Body of pancreas (tissue), 4 donors: ENCODE measurements around the gene BUB3. TPM values are rescaled to one million over a fixed set of nuclear protein-coding genes. Genes with fewer than 3 reads are reported as not detected.

Experiments used
- ATAC-seq: fragments of 150-250 bp; one replicate; pipeline ENCODE4 v1.9.1; 2016
- DNase-seq, 4 donors: peaks; one replicate each; pipeline ENCODE4 v3.0.0-alpha.2; 2019
- H3K27ac ChIP-seq, 4 donors: fragments of 200-600 bp; sonication (generic); 1 replicate in 3 of 4; 2 replicates in 1 of 4; pipeline versions ENCODE4 v1.5.1 to v1.6.1; 2016 to 2019; ENCODE audit warnings: mild to moderate bottlenecking in 1 of 4, mixed read lengths in 1 of 4, moderate library complexity in 1 of 4
- H3K27me3 ChIP-seq, 2 donors: fragments of 200-600 bp; sonication (generic); one replicate each; pipeline ENCODE4 v1.6.0; 2016; ENCODE audit warnings: mild to moderate bottlenecking in 1 of 2
- H3K36me3 ChIP-seq, 2 donors: fragments of 200-600 bp; sonication (generic); replicated peaks in 1 of 2; 2 replicates each; pipeline ENCODE4 v1.5.1; 2016; ENCODE audit warnings: low read depth in 2 of 2; ENCODE audit not compliant: insufficient read depth in 1 of 2
- H3K4me1 ChIP-seq: fragments of 200-600 bp; sonication (generic); one replicate; pipeline ENCODE4 v1.6.0; 2016
- H3K4me3 ChIP-seq, 2 donors: fragments of 200-600 bp; sonication (generic); 1 replicate in 1 of 2; 2 replicates in 1 of 2; pipeline ENCODE4 v1.5.1; 2016 to 2019
- H3K9me3 ChIP-seq, 3 donors: fragments of 200-600 bp; sonication (generic); 1 replicate in 2 of 3; 2 replicates in 1 of 3; pipeline ENCODE4 v1.5.1; 2016
- POLR2A ChIP-seq, 3 donors: fragments of 450-650 bp; IDR thresholded peaks; one replicate each; pipeline ENCODE4 v1.6.1; 2016; ENCODE audit warnings: antibody characterized with exemption in 3 of 3, mild to moderate bottlenecking in 2 of 3
- WGBS, 2 donors: methylation state at CpG; one replicate each; pipeline ENCODE4 v1.1.5; 2017; 5-methylcytosine and 5-hydroxymethylcytosine counted together
- intact Hi-C: fragments of 100-400 bp; cut with DNase I; formaldehyde crosslinking; loops from one replicate; pipeline ENCODE4 v1.15.1; 2023
- total RNA-seq, 2 donors: library from RNA; depleted of rRNA; stranded (reverse); fragments of >200 nt; gene quantifications; one replicate each; pipeline ENCODE4 v1.1.0, GENCODE V29; 2016
- TF ChIP-seq, protein P1 (sequence below), 7 experiments: fragments of 450-650 bp in 4 of 7; fragments of 200-600 bp in 3 of 7; sonication (generic) in 3 of 7; IDR thresholded peaks; one replicate each; pipeline ENCODE4 v1.5.1; 2016 to 2019; ENCODE audit warnings: antibody characterized with exemption in 7 of 7

BUB3 gene
- total RNA-seq, 2 donors from 2014 or later: 39.4 to 51.1 TPM

DNA sequence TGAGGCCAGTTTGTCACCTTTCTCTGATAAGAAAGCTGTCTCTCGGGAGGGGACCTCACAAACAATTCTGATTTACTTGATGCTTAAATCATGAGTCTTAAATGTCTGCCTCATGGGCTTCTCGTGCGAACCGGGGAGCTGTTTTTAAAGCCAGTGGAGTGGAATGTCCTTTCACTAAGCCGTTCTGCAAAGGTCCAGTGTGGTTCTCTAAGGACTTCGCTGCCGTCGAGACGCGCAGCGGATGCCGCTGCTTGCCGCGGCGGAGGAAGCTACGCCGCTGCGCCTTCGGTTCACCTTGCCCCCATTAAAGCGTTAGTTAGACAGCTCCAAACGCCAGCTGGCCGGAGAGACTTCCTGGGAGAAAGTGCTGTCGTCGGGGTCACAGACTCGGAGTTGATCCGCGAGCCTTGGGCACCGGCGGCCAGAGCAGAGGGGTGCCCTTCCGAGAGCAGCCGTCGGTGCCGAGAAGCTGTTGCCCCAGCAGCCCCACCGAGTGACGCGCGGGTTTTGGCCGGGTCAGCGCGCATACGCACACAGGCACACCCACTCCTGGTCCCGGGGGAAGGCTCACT, 19.8 kb upstream of the BUB3 start:
- no peak for TF ChIP-seq POLR2A (IDR thresholded peaks at IDR 0.05)
- TF ChIP-seq, protein P1, sequence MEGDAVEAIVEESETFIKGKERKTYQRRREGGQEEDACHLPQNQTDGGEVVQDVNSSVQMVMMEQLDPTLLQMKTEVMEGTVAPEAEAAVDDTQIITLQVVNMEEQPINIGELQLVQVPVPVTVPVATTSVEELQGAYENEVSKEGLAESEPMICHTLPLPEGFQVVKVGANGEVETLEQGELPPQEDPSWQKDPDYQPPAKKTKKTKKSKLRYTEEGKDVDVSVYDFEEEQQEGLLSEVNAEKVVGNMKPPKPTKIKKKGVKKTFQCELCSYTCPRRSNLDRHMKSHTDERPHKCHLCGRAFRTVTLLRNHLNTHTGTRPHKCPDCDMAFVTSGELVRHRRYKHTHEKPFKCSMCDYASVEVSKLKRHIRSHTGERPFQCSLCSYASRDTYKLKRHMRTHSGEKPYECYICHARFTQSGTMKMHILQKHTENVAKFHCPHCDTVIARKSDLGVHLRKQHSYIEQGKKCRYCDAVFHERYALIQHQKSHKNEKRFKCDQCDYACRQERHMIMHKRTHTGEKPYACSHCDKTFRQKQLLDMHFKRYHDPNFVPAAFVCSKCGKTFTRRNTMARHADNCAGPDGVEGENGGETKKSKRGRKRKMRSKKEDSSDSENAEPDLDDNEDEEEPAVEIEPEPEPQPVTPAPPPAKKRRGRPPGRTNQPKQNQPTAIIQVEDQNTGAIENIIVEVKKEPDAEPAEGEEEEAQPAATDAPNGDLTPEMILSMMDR (IDR thresholded peaks at IDR 0.05): no peak
- Histone ChIP-seq H3K27me3 (peaks cover 9 to 51% of the 10 kb centered on the region in 2 donors), H3K4me3 (no peak overlapping the region), H3K36me3 (no peaks in the 10 kb centered on the region), H3K4me1 (peaks cover 60% of the 10 kb centered on the region), H3K9me3 (no peaks in the 10 kb centered on the region), H3K27ac (no peak overlapping the region)
- ATAC-seq (no peak), DNase-seq (no peak)
- WGBS, 2 donors: 2 to 3% methylated on average over 5 to 42 of the region's 42 CpGs
- intact Hi-C loops: loop anchor here (5.0 kb wide), 1 partner anchor 428 kb away; no protein-coding TSS in a partner anchor

DNA sequence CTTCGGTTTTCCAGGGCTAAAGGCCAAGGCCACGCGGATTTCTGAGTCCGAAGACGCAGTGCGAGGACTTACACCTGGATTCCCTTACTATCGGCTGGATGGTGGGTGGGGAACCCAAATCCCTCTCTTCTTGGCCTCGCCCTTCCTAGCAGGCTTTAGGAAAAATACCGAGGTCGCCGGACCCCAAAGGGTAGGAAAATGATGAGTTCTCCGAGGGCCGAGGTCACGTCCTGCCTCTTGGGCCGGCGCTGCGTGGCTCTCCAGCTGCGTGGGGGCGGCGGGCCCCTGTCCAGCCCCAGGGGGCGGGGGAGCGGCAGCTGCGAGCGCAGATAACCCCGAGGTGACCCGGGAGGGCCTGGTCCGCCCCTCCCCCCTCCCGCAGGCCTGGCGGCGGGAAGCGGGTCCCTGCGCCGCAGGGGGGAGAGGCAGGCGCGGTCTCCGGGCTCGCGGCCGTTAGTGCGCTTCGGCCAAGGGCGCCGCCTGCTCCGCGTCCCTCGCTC, 19.2 kb upstream of the BUB3 start:
- intact Hi-C loops: loop anchor here (5.0 kb wide), 1 partner anchor 427 kb away; no protein-coding TSS in a partner anchor
- no peak for TF ChIP-seq POLR2A (IDR thresholded peaks at IDR 0.05)
- TF ChIP-seq, protein P1 (IDR thresholded peaks at IDR 0.05): no peak
- Histone ChIP-seq H3K4me3 (no peak overlapping the region), H3K9me3 (no peaks in the 10 kb centered on the region), H3K36me3 (no peaks in the 10 kb centered on the region), H3K27me3 (peaks cover 9 to 52% of the 10 kb centered on the region in 2 donors), H3K27ac (no peak overlapping the region), H3K4me1 (peaks cover 65% of the 10 kb centered on the region)
- WGBS, 2 donors: 0 to 2% methylated on average over 4 to 46 of the region's 46 CpGs
- ATAC-seq (no peak), DNase-seq (no peak)

DNA sequence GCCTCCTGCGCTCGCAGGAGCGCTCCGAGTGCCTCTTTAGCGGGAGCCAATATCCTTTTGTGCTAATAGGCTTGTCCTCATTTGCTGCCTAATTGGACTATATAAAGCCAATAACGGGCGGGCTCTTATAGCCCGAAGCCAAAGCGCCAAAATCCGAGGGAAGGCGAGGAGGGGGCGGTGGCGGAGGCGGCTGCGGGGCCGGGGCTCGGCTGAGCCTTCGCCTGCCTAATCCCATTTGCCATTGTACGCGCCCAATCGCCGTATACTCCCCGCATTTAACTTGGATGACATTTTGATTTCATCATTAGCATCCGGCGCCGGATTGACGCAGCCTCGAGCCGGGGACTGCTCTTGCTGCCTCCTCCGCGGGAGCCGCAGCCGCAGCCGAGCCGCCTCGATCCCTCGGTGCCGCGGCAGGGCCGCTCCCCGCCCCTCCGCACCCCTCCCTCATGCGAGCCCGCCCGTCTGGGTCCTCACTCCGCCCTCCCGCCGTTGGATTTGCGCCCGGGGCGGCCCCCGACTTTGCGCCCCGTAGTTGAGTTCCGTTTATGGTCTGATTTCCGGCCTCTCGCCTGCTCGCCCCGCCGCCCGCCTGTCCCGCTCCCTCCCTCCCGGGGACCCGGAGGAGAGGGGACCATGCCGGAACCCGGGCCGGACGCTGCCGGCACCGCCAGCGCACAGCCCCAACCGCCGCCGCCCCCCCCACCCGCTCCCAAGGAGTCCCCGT, 18.6 kb upstream of the BUB3 start, which contains the start of gene HMX3:
Gene HMX3, plus strand, starts transcription at position 556 of the 727 bp plus-strand sequence. Its CDS starts 81 bp downstream, at position 637.
- Histone ChIP-seq H3K27ac (no peak within 1 kb of the TSS), H3K4me3 (no peak within 1 kb of the TSS), H3K36me3 (no peaks in the 10 kb centered on the region), H3K27me3 (peaks cover 9 to 57% of the 10 kb centered on the region in 2 donors), H3K4me1 (peaks cover 70% of the 10 kb centered on the region), H3K9me3 (no peaks in the 10 kb centered on the region)
- TF ChIP-seq, protein P1 (IDR thresholded peaks at IDR 0.05): no peak
- TF ChIP-seq POLR2A (IDR thresholded peaks at IDR 0.05): no peak
- 0 to 2% methylated on average over 8 to 59 of the region's 76 CpGs for WGBS, 2 donors
- DNase-seq: no peak
- no peak for ATAC-seq
- intact Hi-C loops: no loop called here

DNA sequence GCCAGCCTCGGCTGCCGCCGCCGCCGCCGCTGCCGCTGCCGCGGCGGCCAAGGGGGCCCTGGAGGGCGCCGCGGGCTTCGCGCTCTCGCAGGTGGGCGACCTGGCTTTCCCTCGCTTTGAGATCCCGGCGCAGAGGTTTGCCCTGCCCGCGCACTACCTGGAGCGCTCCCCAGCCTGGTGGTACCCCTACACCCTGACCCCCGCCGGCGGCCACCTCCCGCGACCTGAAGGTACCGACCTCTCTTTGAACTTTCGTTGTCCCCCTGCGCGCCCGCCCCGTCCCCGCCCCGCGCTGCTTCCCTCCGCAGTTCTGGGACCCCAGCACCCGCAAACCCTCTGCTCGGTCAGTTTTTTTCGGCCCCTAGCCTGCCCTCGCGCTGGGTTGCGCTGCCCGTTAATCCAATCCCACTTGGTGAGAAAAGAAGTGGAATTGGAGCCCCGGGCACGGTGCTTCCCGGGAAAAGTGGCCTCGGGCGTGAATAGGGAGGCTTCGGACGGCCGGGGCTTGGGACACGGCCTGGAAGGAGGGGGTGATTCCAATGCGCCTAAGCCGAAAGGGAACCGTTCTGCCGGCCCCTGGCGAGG, 17.9 kb upstream of the BUB3 start:
- H3K4me1 ChIP-seq: peaks cover 70% of the 10 kb centered on the region

More for the DNA sequence above, 17.9 kb upstream of the BUB3 start:
- H3K4me3 ChIP-seq: no peak overlapping the region
- intact Hi-C loops: no loop called here
- 1 to 5% methylated on average over 24 to 55 of the region's 59 CpGs for WGBS, 2 donors
- H3K36me3 ChIP-seq: no peaks in the 10 kb centered on the region
- TF ChIP-seq, protein P1 (IDR thresholded peaks at IDR 0.05): no peak
- TF ChIP-seq POLR2A (IDR thresholded peaks at IDR 0.05): no peak
- H3K27me3 ChIP-seq: peaks cover 9 to 62% of the 10 kb centered on the region in 2 donors
- DNase-seq (no peak), ATAC-seq (no peak)
- no peak overlapping the region for H3K27ac ChIP-seq
- H3K9me3 ChIP-seq: no peaks in the 10 kb centered on the region
